Progenitor cell of endocrine pancreas (in vitro differentiated cells): ENCODE data around the gene NOTCH1. TPM values are rescaled to one million over a fixed set of nuclear protein-coding genes. Genes with fewer than 3 reads are reported as not detected.

ENCODE experiments used
- DNase-seq: peaks from one replicate; pipeline ENCODE4 v3.0.0; 2021; ENCODE audit warnings: low spot score; ENCODE audit not compliant: unreplicated experiment
- H3K27ac Mint-ChIP-seq: 2 replicates; pipeline ENCODE4 v1.8.0; 2021; ENCODE audit warnings: mild to moderate bottlenecking, moderate library complexity, mixed read lengths
- H3K27me3 Mint-ChIP-seq: 2 replicates; pipeline ENCODE4 v1.8.0; 2021; ENCODE audit warnings: mixed read lengths
- H3K36me3 Mint-ChIP-seq: 2 replicates; pipeline ENCODE4 v1.8.0; 2022; ENCODE audit warnings: mixed read lengths; ENCODE audit not compliant: insufficient read depth
- H3K4me1 Mint-ChIP-seq: 2 replicates; pipeline ENCODE4 v1.8.0; 2021; ENCODE audit warnings: low read depth, mixed read lengths
- H3K4me3 Mint-ChIP-seq: 2 replicates; pipeline ENCODE4 v1.8.0; 2021; ENCODE audit warnings: low read depth, mild to moderate bottlenecking, moderate library complexity, mixed read lengths
- H3K9me3 Mint-ChIP-seq: 2 replicates; pipeline ENCODE4 v1.8.0; 2021; ENCODE audit warnings: low read depth, mixed read lengths
- total RNA-seq: library from RNA; stranded (reverse); gene quantifications from 2 replicates; pipeline ENCODE4 v1.2.1, GENCODE V29; 2021
- TF ChIP-seq, protein P1 (sequence below): fragments of 200-600 bp; sonication (generic); IDR thresholded peaks from one replicate; pipeline ENCODE4 v1.5.0; 2021; ENCODE audit warnings: antibody characterized with exemption, mild to moderate bottlenecking; ENCODE audit not compliant: unreplicated experiment

The NOTCH1 gene
- total RNA-seq, 1 donor from 2014 or later: 130 TPM

DNA sequence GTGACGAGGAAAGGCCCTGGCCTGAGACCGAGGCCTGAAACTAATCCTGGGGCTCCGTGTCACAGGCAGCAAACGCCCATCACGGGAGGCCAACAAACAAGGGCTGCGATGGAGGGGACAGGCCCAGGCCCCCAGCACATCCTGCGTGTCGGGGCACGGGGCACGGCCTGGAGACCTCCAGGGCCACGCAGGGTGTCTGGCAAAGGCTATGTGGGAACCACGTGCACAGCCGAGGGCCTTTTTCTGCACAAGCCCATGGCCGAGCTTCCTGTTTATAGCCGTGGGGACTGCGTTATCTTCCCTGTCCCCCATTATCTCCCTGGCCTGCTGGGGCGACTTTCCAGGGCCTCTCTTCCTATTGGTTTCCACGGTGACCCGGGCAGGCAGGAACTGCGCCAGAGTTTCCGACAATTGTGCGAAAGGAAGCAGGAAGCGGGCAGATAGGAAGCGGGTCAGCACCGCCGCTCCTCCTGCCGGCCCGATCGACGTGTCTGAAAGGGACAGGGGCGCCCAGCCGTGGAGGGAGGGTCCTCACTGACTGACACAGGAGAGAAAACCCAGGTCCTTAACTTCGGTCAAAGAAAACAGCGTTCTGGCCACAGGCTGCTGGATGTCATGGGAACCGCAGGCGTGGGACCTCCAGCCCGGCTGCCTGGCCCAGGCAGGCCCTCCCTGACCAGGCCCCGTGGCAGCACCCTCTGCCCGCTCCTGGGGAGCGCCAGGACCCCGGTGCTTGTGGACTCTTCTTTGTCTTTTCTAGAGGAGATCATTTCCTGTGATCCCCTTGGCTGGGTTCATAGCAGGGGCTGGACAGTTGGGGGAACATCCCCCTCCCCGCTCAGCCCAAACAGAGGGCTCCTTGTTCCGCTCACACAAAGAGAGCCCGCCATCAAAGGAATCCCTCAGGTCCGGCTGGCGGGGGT is 33.9 kb downstream of the NOTCH1 start:
- Mint-ChIP-seq H3K36me3 (peaks cover 2% of the 10 kb centered on the region), H3K4me1 (no peaks in the 10 kb centered on the region), H3K9me3 (no peaks in the 10 kb centered on the region), H3K4me3 (no peak overlapping the region), H3K27ac (no peak overlapping the region), H3K27me3 (no peaks in the 10 kb centered on the region)
- DNase-seq: no peak
- TF ChIP-seq, protein P1, sequence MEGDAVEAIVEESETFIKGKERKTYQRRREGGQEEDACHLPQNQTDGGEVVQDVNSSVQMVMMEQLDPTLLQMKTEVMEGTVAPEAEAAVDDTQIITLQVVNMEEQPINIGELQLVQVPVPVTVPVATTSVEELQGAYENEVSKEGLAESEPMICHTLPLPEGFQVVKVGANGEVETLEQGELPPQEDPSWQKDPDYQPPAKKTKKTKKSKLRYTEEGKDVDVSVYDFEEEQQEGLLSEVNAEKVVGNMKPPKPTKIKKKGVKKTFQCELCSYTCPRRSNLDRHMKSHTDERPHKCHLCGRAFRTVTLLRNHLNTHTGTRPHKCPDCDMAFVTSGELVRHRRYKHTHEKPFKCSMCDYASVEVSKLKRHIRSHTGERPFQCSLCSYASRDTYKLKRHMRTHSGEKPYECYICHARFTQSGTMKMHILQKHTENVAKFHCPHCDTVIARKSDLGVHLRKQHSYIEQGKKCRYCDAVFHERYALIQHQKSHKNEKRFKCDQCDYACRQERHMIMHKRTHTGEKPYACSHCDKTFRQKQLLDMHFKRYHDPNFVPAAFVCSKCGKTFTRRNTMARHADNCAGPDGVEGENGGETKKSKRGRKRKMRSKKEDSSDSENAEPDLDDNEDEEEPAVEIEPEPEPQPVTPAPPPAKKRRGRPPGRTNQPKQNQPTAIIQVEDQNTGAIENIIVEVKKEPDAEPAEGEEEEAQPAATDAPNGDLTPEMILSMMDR: no peak

DNA sequence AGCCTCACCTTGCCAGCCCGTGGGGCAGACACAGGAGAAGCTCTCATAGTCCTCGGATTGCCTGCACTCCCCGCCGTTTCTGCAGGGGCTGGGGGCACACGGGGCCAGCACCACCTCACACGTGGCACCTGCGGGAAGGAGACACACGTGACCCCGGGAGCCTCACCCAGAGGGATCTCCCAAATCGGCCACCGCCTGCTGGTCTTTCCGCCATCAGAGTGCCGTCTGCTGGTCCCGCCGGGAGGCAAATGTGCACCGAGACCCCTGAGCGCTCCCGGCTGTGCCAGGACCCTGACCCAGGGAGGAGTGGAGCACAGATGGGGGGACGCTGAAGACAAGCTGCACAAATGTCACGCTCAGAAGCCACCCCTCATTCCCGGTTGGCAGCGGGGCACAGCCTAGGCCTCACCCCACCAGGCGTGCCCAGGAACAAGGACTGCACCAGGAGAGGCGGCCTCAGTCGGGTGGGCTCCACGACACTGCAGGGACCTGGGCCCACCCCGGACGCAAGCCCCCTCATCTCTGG is 34.6 kb downstream of the NOTCH1 start:
- H3K4me3 Mint-ChIP-seq: no peak overlapping the region
- H3K36me3 Mint-ChIP-seq: peaks cover 2% of the 10 kb centered on the region

DNA sequence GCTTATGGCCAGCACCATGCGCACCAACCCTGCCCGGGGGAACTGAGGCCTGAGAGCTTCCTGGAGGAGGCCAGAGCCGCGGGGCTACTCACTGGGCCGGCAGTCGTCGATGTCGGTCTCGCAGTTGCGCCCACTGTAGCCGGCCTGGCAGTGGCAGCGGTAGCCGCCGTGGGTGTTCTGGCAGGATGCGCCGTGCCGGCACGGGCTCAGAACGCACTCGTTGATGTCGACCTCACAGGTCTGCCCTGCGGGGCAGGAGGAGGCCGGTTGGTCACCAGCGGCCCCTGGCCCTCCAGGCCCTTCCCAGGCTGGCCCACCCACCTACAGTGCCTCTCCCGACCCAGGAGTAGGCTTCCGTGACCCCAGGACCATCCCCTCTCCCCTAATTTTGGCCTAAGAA is 35.3 kb downstream of the NOTCH1 start:
- Mint-ChIP-seq H3K27ac (no peak overlapping the region), H3K4me3 (no peak overlapping the region), H3K4me1 (no peaks in the 10 kb centered on the region), H3K27me3 (no peaks in the 10 kb centered on the region), H3K36me3 (peaks cover 2% of the 10 kb centered on the region), H3K9me3 (no peaks in the 10 kb centered on the region)
- DNase-seq: no peak
- TF ChIP-seq, protein P1: no peak

More for the DNA sequence above, 34.6 kb downstream of the NOTCH1 start:
- no peaks in the 10 kb centered on the region for H3K27me3 Mint-ChIP-seq
- H3K9me3 Mint-ChIP-seq: no peaks in the 10 kb centered on the region
- no peaks in the 10 kb centered on the region for H3K4me1 Mint-ChIP-seq
- no peak for DNase-seq
- TF ChIP-seq, protein P1: no peak
- H3K27ac Mint-ChIP-seq: no peak overlapping the region

DNA sequence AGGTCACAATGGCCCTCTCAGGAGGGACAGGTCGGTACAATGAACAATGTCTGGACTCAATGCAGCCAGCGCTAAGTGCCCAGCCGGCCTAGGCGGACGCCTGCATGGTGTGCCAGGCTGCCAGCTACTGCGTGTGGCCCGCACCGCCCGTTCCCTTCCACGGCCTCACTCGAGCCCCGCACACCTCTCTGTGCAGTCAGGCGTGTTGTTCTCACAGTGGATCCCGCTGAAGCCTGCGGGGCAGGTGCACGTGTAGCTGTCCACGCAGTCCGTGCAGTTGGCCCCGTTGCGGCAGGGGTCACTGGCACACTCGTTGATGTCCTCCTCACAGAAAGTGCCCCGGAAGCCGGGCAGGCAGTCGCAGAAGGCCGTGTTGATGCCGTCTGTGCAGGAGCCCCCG is 36.3 kb downstream of the NOTCH1 start:
- TF ChIP-seq, protein P1: no peak
- H3K4me1 Mint-ChIP-seq: no peaks in the 10 kb centered on the region
- no peaks in the 10 kb centered on the region for H3K27me3 Mint-ChIP-seq

DNA sequence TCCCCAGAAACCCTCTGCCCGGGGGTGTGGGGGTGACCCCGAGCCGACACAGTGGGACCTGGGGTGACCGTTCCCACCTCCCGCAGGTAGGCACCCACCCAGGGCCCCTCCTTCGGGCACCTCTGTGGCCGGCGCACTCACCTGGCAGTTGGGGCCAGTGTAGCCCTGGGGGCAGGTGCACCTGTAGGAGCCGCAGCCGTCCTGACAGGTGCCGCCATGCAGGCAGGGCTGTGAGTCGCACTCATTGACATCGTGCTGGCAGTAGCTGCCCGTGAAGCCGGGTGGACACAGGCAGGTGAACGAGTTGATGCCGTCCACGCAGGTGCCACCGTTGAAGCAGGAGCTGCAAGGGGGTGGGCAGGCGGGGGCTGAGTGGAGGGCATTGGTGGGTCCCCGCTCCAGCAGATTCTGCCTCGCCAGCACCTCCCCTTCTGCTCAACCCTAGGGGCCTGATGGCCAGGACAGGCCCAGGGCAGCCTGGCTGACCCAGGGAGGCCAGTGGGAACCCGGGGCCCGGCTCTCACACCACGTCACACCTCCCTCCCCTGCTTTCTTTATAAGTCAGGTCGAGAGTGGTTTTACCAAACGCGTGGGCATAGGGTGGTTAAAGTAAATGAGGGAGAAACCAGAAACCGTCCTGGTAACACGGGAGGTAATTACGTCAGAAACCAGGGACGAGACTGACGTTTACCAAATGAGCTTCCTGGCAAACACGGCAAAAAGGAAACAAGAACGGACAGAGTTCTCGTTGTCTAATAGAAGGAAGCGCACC is 36.9 kb downstream of the NOTCH1 start:
- no peak for DNase-seq
- no peak overlapping the region for H3K27ac Mint-ChIP-seq
- TF ChIP-seq, protein P1: no peak
- H3K4me3 Mint-ChIP-seq: no peak overlapping the region
- H3K36me3 Mint-ChIP-seq: peaks cover 2% of the 10 kb centered on the region
- H3K9me3 Mint-ChIP-seq: no peaks in the 10 kb centered on the region
- H3K27me3 Mint-ChIP-seq: no peaks in the 10 kb centered on the region
- no peaks in the 10 kb centered on the region for H3K4me1 Mint-ChIP-seq

More for the DNA sequence above, 36.3 kb downstream of the NOTCH1 start:
- Mint-ChIP-seq H3K36me3 (peaks cover 2% of the 10 kb centered on the region), H3K9me3 (no peaks in the 10 kb centered on the region), H3K4me3 (no peak overlapping the region), H3K27ac (no peak overlapping the region)
- DNase-seq: no peak
